Measurements from ENCODE around the gene ZGLP1.
"Not testable (repeated sequence)": the region's sequence is repeated elsewhere in the genome, so short reads cannot be mapped to it uniquely, and the experiment has no call there.

The ZGLP1 gene

DNA sequence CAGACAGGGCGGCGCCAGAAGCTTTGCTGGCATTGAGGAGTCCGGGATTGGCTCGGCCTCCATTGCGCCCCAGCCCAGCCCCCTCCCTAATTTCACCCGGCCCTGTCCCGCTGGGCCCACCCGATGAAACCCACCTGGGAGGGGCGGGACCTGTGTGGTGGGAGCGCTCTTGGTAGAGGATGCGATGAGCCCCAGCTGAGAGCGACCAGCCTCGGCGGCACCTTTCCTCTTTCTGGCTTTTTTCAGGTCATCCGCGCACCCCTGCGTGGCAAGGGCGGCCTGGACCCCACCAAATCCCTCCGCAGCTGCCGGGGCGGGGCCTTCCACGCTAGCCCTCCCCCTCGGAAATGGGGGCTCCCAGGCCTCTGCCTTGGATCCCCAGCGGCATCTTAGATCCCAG is at the start of gene ZGLP1:
Gene ZGLP1 (minus strand): TSS at position 393 of the 400 bp plus-strand sequence.
- DNase-seq: no peak

DNA sequence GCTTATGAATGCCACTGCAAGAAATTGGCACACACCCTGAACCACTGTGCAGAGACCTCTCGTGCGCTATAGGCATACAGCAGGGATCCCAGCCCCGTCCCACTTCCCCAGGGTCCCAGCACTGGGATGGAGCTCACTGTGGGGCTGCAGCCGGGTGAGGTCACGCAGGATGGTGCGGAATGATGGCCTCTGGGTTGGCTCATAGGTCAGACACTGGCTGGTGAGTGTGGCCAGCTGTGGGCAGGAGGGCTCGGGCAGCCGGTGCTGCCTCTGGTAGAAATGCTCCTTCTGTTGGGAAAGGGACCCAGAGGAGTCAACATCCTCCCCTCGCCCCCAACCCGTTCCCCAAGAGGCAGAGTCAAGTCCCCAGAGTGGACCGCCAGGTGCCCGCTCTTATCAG is 46.8 kb upstream of the ZGLP1 start:
- DNase-seq: no peak

DNA sequence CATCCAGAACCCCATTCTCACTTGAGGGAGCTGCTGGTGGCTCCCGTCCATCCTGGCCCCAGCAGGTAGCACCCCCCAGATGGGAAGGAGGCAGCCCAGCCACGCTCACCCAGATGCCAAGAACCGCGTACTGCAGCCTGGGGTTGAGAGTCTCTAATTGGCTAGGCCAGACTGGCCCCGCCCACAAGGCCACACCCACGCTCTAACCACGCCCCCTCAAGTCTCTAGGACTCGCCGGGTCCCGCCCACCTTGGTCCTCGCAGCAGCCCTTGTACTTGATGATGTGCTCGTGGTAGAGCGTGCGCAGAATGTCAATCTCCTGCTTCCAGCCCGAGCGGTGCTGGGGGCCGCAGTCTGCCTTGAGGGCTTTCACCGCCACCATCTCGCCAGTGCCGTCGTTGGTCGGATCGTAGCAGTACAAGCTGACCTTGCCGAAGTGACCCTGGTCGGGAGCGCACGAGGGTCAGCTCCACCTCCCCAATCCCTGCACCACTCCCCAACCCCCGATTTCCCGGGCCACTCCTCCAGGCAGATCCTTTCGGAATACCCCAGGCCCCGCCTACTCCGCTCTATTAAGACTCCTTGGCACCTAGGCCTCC is 44.3 kb upstream of the ZGLP1 start:
- no peak for DNase-seq

DNA sequence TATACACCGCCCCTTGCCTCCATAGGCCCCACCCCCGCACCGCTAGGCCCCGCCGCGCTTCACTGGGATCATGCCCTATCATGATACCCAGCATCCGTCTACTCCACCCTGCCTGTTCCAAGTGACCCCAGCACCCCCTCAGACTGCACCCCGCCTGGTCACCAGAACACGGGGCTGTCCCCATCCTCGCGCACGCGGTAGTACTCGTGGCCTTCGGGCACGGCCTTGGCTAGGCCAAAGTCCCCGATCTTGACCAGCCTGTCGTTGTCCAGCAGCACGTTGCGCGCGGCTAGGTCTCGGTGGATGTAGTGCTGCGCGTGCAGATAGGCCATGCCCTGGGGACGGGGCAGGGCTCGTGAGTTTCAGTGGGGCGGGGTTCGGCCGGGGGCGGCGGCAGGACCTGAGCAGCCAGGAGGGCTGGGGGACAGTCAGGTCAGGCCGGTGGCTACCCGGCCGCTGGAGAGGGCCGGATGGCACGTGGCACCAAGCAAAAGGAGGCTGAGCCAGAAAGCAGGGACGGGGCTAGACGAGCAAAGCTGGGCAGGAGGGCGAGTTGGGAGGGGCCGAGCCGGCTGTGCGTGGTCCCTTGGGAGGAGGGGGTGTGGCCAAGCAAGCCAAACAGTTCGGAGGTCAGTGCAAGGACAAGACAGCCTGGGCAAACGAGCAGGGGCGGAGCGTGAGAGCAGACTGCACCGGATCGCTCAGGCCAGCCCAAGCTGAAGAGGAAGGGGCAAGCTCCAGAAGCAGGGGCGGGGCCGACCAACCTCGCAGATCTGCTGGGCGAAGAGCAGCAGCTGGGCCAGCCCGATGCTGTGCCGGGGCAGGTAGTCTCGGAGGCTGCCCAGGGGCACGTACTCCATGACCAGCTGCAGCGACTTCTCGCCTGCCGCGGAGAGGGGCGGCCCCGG is 43.4 kb upstream of the ZGLP1 start:
- DNase-seq: no peak

DNA sequence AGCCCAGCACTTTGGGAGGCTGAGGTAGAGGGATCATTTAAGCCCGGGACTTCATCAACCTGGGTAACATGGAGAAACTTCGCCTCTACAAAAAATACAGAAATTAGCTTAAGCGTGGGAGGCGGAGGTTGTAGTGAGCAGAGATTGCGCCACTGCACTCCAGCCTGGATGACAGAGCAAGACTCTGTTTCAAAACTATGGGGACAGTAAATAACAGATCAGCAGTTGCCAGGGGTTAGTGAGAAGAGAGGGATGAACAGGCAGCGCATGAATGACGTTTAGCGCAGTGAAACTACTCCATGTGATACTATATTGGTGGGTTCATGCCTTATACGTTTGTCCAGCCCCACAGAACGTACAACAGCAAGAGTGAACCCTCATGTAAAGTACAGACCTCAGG is 36.9 kb upstream of the ZGLP1 start:
- no peak for DNase-seq

DNA sequence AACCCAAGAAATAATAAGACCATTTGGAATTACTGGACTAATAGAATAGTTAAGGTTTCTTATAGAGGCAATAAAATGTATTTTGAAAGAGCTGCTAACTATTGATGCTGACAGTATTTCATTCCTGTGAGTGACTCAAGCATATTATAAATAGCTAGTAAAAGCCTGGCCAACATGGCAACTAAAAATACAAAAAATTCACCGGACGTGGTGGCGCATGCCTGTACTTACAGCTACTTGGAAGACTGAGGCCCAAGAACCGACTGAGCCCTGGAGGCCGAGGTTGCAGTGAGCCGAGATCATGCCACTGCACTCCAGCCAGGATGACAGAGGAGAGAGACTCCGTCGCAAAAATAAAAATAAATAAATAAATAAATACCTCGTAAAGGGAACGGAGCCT is 35.2 kb upstream of the ZGLP1 start:
- no peak for DNase-seq

DNA sequence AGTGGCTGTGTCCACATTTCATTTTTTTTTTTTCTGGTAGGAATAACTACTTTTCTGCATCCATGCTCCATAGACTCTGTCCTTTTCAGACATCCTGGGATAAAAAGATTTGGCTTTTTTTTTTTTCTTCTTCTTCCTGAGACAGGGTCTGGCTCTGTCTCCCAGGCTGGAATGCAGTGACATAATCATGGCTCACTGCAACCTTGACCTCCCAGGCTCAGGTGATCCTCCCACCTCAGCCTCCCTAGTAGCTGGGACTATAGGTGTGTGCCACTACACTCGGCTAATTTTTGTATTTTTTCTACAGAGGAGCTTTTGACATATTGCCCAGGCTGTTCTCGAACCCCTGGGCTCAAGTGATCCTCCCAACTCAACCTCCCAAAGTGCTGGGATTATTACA is 33.9 kb upstream of the ZGLP1 start:
- no peak for DNase-seq

DNA sequence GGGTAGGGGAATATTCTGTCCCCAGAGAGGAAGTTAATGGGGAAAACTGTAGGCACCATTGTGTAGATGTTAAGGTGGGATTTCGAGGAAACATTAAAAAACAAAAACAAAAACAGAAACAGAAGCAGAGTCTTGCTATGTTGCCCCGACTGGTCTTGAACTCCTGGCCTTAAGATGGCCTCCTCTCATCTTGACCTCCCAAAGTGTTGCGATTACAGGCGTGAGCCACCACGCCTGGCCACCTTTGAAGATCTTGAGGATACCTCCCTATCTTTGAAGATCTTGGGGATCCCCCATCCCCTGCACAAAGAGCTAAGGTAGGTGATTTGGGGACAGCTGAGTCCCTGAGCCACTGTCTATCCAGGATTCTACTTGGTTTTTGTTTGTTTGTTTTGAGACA is 30.4 kb upstream of the ZGLP1 start:
- no peak for DNase-seq

DNA sequence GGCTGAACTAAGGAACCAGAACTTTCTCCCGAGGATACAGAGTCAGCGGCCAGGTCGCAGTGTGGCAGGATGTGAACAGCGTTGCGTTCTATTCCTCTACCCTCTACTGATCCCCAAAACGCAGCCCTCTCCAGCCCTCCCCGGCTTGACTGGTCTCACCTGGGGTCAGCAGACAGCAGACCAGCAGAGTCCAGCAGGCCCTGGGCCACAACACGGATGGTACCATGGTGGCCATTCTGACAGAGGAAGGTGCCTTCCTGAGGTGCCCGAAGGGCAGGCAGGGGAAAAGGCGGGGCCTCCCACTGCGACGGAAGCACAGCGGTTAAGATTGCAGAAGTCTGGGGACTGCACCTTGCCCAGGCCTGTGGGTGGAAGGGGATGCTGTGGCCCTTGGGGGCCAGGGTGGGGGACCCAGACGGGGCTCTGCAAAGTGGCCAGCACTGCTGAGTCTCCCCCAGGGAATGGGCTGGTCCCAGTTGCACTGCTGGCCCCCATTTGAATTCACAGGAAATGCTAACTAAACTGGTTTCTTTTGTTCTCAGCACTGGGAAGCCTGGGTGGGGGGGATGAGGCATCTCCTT is 29.9 kb upstream of the ZGLP1 start, which contains the start of gene ICAM3:
Gene ICAM3 (minus strand): TSS at position 245 of the 581 bp plus-strand sequence. CDS start 10 bp downstream, at position 235.
- no peak for DNase-seq

DNA sequence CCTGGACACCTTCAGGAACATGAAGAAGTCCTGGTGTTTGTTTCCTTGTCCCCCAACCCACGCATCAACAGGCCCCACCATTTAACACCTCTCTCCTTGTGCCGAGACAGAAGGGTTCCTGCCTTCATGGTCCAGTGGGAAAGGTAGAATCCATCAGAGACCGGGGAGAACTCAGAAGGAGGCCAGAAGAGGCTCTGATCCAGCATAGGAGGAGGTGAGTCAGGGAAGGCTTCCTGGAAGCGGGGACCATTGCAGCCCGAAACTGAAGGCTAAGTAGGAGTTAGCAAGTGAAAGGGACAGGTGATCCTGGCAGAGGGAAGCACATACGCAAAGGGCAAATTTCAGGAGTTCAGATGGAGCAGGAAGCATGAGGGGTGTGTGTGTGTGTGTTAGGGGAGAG is 29.3 kb upstream of the ZGLP1 start:
- DNase-seq: no peak

DNA sequence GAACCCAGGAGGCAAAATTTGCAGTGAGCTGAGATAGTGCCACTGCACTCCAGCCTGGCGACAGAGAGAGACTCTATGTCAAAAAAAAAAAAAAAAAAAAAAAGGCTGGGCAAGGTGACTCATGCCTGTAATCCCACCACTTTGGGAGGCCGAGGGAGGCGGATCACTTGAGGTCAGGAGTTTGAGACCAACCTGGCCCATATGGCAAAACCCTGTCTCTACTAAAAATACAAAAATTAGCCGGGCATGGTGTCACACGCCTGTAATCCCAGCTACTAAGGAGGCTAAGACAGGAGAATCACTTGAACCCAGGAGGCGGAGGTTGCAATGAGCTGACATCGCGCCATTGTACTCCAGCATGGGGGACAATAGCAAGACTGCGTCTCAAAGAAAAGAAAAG is 27.1 kb upstream of the ZGLP1 start:
- DNase-seq: not testable (repeated sequence)

DNA sequence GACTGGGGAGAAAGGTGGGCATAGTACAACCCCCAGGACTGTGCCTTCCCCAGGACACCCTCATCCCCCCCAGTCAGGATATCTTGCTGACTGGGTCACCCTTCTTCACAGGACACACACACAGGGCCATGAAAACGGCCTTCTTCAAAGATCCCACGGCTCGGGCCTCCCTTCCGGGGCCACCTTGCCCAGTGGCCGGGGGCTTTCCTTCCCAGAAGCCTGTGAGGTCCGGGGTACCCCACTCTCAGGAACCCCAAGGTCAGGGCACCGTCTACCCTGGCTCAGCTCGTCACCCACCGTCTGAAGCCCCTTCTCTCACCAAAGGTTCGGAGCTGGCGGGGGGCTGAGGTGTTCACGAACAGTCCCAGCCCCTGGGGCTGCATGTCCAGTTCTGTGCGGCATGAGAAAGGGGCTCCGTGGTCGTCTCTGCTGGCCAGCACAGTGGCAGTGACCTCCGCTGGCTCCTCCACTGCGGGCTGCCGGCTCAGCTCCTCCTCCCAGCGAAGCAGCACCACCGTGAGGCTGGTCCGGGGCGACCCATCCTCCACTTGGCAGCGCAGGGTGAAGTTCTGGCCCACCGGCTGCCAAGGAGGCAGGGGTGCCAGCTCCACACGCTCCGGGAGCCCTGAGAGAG is 25.9 kb upstream of the ZGLP1 start:
- no peak for DNase-seq

DNA sequence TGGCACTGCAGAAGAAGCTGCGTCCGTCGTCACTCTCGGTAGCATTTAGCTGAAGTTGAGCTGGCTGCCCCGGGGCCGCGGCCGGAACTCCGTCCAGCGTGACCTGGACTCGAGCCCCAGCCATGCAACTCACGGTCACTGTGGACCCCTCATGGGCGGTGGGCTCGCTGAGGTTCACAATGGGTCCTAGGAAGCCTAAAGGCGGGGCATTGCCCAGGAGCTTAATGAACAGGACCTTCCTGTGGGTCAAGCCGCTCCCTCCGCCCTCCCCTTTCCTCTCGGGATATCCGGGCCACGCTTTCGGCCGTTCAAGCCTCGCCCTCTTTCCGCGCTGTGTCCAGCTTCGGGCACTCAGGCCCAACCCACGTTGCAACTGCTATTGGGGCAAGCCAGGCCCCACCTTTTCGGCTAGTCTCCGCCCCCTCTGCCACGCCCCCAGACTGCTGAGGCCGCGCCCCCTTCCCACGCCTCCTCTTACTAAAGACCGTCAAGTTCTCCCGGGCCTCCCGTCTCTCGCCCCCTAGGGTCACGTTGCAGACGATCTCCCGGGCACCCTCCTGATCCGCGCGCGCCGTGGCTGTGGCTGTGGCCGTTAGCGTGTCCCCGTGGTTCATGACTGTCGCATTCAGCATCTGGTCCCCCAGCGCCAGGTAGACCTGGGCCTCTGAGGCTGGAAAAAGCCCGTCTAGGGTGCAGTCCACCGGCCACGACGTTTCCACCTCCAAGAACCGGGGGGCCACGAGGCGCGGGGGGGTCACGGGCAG is 25.2 kb upstream of the ZGLP1 start:
- DNase-seq: peak; percentile 35

DNA sequence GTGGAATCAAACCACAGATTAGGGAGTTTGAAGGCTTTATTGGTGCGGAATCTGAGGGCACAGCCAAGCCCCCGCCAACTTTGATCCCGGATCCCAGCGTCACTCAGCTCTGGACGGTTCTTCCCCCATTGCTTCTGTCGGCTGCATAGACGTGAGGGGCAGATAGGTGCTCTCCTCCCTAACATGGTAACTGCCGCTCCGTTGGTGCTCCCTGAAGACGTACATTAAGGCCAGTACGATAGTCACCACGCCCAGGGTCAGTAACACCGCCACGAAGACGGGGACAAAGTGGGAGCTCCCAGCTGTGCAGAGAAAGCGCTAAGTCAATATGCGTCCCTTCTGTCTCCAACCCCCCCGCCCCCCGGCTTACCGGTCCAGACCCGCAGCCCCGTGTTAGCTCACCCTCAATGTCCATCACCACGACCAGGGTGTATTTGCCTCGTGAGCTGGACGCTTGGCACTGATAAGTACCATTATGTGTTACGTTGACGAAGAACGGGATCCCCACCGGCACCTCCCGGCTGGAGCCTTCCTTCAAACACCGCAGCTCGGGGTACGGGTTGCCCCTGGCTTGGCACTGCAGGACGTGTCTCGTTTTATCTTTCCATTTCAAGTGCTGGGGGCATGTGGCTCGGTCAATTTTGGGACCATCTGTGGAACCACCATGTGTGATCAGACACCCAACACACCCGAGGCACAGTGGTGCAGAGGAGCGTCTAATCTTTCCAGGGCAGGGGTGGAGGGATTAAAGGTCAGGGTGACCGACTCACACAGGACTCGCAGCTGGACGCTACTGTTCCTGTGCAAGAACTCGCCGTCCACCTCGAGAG is 24.4 kb upstream of the ZGLP1 start:
- DNase-seq: no peak

DNA sequence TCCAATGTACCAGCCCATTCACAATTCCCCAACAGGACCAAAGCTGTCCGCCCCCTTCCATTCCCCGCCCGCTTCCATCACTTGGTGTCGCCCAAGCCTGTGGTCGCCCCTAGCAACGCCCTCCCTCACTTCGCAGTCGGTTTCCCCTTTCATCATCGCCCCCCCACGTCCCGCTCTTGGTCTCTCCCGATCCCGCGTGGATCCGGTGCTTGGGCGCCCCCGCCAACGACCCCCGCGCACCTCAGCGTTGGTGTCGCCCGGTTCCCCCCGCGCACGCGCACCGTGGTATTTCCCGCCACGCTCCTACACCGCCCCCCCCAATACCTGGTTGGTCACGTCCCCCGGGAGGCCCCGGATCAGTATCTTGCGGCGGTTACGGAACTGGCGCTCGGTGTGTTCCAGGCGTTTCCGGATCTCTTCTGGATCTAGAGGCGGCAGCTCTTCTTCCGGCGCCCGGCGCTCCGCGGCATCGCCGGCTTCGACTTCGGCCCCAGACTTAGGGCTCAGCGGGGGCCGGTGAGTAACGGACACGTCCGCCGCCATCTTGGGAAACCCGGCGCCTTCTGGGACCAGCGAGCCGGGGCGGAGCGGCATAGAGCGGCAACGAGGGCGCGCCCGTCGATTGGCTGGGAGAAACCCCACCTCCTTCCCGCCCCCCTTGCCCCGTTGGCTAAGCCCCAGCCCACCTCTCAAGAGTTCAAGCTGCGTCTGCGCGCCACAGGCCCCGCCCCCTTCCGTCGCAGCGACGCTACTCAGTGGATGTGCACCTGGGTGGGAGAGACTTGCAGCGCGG is 23.5 kb upstream of the ZGLP1 start, which contains the start of gene RAVER1:
Gene RAVER1 (minus strand): TSS at position 565 of the 793 bp plus-strand sequence. CDS start 22 bp downstream, at position 543.
- peak; percentile 88 for DNase-seq

DNA sequence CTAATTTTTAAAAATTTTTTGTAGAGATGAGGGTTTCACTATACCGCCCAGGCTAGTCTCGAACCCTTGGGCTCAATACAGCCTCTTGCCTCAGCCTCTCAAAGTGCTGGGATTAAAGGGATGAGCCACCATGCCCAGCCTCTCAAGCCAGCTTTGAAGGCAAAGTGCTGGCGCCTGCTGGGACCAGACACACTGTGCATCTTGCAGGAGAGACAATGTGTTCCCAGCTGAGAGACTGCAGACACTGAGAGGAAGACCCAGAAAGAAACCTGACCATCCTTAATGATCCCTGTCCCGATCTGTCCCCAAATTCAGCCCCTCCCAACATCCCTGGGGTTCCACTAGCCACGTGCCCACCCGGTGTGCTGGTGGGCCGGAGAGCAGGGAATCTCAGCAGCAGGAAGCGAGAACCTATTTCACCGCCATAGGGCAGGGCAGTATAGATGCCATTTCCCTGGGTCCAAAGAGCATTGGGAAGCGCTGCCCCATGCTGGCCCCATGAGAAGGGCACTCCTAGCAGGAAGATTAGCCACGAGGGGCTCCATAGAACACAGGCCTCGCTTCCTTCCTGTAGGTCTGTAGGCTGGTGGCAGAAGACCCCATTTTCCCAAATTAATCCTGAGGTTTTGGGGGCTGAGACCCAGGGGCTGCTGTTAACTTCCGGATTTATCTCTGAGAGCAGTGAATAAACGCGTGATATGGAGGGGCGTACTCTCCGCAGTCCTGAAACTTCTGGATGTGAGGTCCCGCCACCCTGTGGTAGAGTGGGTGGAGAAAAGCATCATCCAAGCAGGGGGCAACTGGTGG is 22.7 kb upstream of the ZGLP1 start:
- no peak for DNase-seq

DNA sequence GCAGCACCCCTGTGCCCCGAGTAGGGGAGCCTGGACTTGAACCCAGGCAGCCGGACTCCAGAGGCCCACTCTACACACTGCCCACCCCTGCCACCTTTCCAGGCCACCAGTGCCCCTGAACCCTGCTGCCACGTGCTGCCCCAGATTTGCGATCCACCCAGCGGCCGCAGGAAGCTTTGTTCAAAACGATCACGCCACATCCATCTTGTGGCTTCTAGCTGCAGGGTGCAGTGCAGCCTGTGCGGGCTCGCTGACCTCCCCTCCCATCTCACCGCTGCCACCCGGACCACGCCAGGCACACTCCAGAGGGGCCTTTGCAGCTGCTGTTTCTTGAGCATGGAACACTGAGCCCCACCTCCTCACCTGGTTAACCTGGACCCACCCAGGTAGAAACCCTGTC is 19.9 kb upstream of the ZGLP1 start:
- DNase-seq: no peak

DNA sequence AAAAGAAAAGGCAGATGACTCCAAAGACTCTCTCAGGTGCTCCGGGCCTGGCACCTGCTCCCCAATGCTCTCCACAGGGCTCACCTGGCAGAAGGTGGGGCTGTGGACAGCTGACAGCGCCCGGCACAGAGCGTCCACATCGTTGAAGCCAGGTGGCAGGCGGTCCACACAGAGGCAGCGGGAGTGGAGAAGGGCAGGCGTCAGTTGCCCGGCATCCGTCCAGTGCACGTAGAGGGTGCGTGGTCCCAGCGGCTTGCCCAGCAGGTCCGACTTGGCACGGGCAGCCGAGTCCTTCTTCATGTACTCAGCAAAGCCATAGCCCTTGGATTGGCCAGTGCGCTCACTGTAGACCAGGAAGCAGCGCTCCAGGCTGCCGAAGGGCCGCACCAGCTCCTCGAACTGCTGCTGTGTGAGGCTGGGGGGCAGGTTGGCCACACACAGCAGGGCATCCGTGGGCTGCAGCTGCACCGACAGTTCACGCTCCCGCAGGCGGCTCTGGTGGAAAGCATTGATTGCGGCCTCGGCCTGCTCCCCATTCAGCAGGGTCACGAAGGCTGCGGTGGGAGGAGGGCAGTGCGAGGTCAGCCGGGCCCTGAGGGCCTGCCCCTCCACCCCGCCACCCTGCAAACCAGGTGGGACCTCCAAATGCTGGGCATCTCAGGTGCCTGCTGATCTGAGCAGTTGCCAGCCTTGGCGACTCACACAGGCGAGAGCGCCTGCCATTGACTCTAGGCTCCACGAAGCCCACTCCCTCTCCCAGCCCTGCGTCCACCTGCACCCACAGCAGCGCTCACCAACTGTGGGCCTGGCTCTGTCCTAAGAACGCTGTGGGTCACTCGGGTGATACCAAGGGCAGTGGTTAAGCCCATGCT is 19.2 kb upstream of the ZGLP1 start:
- no peak for DNase-seq

DNA sequence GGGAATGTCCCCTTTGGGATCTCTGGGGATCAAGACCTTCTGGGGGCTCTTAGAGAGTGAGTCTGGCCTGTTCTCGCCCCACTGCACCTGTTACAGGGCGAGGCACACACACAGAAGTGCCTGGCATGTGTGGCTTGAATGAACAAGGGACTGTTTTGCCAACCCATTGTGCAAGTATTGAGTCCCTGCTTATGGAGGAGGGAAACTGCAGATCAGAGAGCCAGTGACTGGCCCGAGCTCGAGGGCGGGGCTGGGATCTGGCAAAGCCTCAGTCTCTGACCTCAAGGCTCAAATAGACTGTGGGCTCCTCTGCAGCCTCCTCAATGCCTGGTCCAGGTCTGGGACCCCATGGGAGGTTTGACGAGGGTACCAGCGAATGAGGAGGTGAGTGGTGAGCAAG is 18.2 kb upstream of the ZGLP1 start:
- DNase-seq: no peak

Data from NCI-H2227 treated with DMSO at 0.1 percent for 48 hours (cell line).